Stimulated activated CD8-positive, alpha-beta memory T cell treated with anti-CD3 and anti-CD28 coated beads, Interleukin-12 subunit alpha, Interleukin-12 subunit beta, amount 100 ng/mL, for 24 hours (primary cell): ENCODE data around the gene NPIPA7.
"Not testable (repeated sequence)": the region's sequence is repeated elsewhere in the genome, so short reads cannot be mapped to it uniquely, and the experiment has no call there.

Experiments used
- DNase-seq: peaks from one replicate; pipeline ENCODE4 v3.0.0-alpha.2; 2020; ENCODE audit errors: extremely low read depth

The NPIPA7 gene

GRCh38 chr16:16378840-16379239, at the start of gene NPIPA7:
Gene NPIPA7 (plus strand): TSS chr16:16379140. CDS start chr16:16379245, 105 bp downstream.
- not testable (repeated sequence) for DNase-seq

GRCh38 chr16:16331466-16331865, 47.5 kb upstream of the NPIPA7 start:
- DNase-seq, result not testable (repeated sequence)

GRCh38 chr16:16357556-16357955, 21.4 kb upstream of the NPIPA7 start:
- not testable (repeated sequence) for DNase-seq

GRCh38 chr16:16358539-16359240, 20.2 kb upstream of the NPIPA7 start:
- DNase-seq, result not testable (repeated sequence)

- DNase-seq, result not testable (repeated sequence)
Measured at GRCh38 chr16:16363595-16363994, 15.3 kb upstream of the NPIPA7 start.

- not testable (repeated sequence) for DNase-seq
Measured at GRCh38 chr16:16364100-16364499, 14.8 kb upstream of the NPIPA7 start.

- DNase-seq, result not testable (repeated sequence)
Measured at GRCh38 chr16:16364701-16365100, 14.2 kb upstream of the NPIPA7 start.

GRCh38 chr16:16365319-16365718, 13.6 kb upstream of the NPIPA7 start:
- not testable (repeated sequence) for DNase-seq

GRCh38 chr16:16365851-16366250, 13.1 kb upstream of the NPIPA7 start:
- DNase-seq, result not testable (repeated sequence)

- DNase-seq, result not testable (repeated sequence)
Measured at GRCh38 chr16:16366552-16367284, 12.2 kb upstream of the NPIPA7 start.

- not testable (repeated sequence) for DNase-seq
Measured at GRCh38 chr16:16367285-16367628, 11.7 kb upstream of the NPIPA7 start.

GRCh38 chr16:16369081-16369856, 9.7 kb upstream of the NPIPA7 start:
- not testable (repeated sequence) for DNase-seq

- DNase-seq, result not testable (repeated sequence)
Measured at GRCh38 chr16:16371136-16371735, 7.7 kb upstream of the NPIPA7 start.

- DNase-seq, result not testable (repeated sequence)
Measured at GRCh38 chr16:16374192-16374591, 4.7 kb upstream of the NPIPA7 start.

GRCh38 chr16:16399685-16400084, 20.7 kb downstream of the NPIPA7 start:
- DNase-seq, result not testable (repeated sequence)

GRCh38 chr16:16402333-16402732, 23.4 kb downstream of the NPIPA7 start:
- DNase-seq, result not testable (repeated sequence)

GRCh38 chr16:16404283-16404682, 25.3 kb downstream of the NPIPA7 start:
- DNase-seq, result not testable (repeated sequence)

- DNase-seq, result not testable (repeated sequence)
Measured at GRCh38 chr16:16405421-16405820, 26.5 kb downstream of the NPIPA7 start.

GRCh38 chr16:16408430-16408829, 29.5 kb downstream of the NPIPA7 start:
- DNase-seq, result not testable (repeated sequence)

- not testable (repeated sequence) for DNase-seq
Measured at GRCh38 chr16:16413773-16414172, 34.8 kb downstream of the NPIPA7 start.

GRCh38 chr16:16417071-16417470, 38.1 kb downstream of the NPIPA7 start:
- DNase-seq, result not testable (repeated sequence)
